PFSK-1 (cell line): ENCODE data around the gene LRRTM1.

Source experiments
- FOXP2 ChIP-seq: optimal IDR thresholded peaks from 2 replicates; pipeline ENCODE3; 2011; ENCODE audit warnings: borderline replicate concordance, control low read depth, inconsistent platforms; ENCODE audit not compliant: insufficient read depth; ENCODE audit errors: extremely low read length, extremely low read depth
- POLR2AphosphoS5 ChIP-seq: IDR thresholded peaks from 2 replicates; pipeline ENCODE4 v1.6.1; 2012; ENCODE audit warnings: low read depth, mild to moderate bottlenecking, control low read depth, low read length, moderate library complexity
- REST ChIP-seq, 2 experiments: IDR thresholded peaks; 2 replicates each; pipeline versions ENCODE4 v1.6.1 to v1.8.0; 2011 to 2012; ENCODE audit warnings: low read depth in 2 of 2, low read length in 2 of 2, control low read depth in 1 of 2, inconsistent platforms in 1 of 2, mild to moderate bottlenecking in 1 of 2, moderate library complexity in 1 of 2; ENCODE audit not compliant: insufficient read depth in 1 of 2
- SIN3A ChIP-seq: IDR thresholded peaks from 2 replicates; pipeline ENCODE4 v1.6.1; 2012; ENCODE audit warnings: mild to moderate bottlenecking, low read length, moderate library complexity, borderline replicate concordance; ENCODE audit not compliant: insufficient read depth
- TAF1 ChIP-seq: IDR thresholded peaks from 2 replicates; pipeline ENCODE4 v1.6.1; 2012; ENCODE audit warnings: low read length, control low read depth, borderline replicate concordance; ENCODE audit not compliant: insufficient read depth

GRCh38 chr2:80293039-80293438, 11.5 kb downstream of the LRRTM1 start:
- TF ChIP-seq TAF1 (no peak), SIN3A (no peak), POLR2AphosphoS5 (no peak), REST (IDR thresholded peaks at IDR 0.05; ENCODE audit: insufficient read depth in 1 of 2, low read depth in 2 of 2, low read length in 2 of 2) (no peak), FOXP2 (no peak)
